HepG2 (cell line): ENCODE results near the gene PLSCR4. TPM values are rescaled to one million over a fixed set of nuclear protein-coding genes. Genes with fewer than 3 reads are reported as not detected.

Experiments used
- ATAC-seq: fragments of 200-7000 bp; cut with Tn5 transposase; 3 replicates; pipeline ENCODE4 v1.9.1; 2020; ENCODE audit warnings: mild to moderate bottlenecking, moderate library complexity
- BruUV-seq: library from RNA; stranded (reverse); fragments of 400-500 nt; replicated peaks from 2 replicates; lab custom pipeline; 2021; lab: Mats Ljungman, UMichigan
- CTCF ChIA-PET: fragments of 300-600 bp; formaldehyde crosslinking; extraction: SDS; loops from one replicate; lab custom pipeline; 2021; ENCODE audit warnings: low total read pairs, inconsistent platforms, low intra/inter-chr PET ratio; lab: Yijun Ruan, JAX
- POLR2A ChIA-PET: fragments of 350-600 bp; sonication (Branson Sonifier 250); formaldehyde crosslinking; loops from one replicate; lab custom pipeline; 2020; ENCODE audit warnings: antibody characterized with exemption, inconsistent platforms; lab: Yijun Ruan, JAX
- DNase-seq: peaks from one replicate; pipeline ENCODE4 v3.0.0-alpha.2; 2015; ENCODE audit warnings: low spot score
- FAIRE-seq: peaks from 3 replicates; lab custom pipeline; 2011; peaks lifted over from hg19 to GRCh38; lab: Jason Lieb, UNC
- H2AFZ ChIP-seq: one replicate; pipeline ENCODE4 v1.6.1; 2011; ENCODE audit warnings: low read length, inconsistent platforms
- H3K27ac ChIP-seq: fragments of 300-600 bp; 3 replicates; pipeline ENCODE4 v1.8.0; 2011; ENCODE audit warnings: mixed run types, mild to moderate bottlenecking, mixed read lengths, low read length, inconsistent platforms; ENCODE audit not compliant: insufficient read depth; ENCODE audit errors: extremely low read length
- H3K27me3 ChIP-seq, 2 experiments: fragments of 200-600 bp in 1 of 2; 2 replicates in 1 of 2; 3 replicates in 1 of 2; pipeline versions ENCODE4 v1.6.0 to v1.8.0; 2011; ENCODE audit warnings: low read length in 2 of 2, mild to moderate bottlenecking in 2 of 2, moderate library complexity in 2 of 2, inconsistent platforms in 1 of 2; ENCODE audit not compliant: insufficient read depth in 2 of 2, control insufficient read depth in 1 of 2
- H3K36me3 ChIP-seq, 2 experiments: fragments of 200-600 bp in 1 of 2; replicated peaks in 1 of 2; 2 replicates in 1 of 2; 3 replicates in 1 of 2; pipeline versions ENCODE4 v1.5.1 to v1.8.0; 2011; ENCODE audit warnings: low read length in 2 of 2, inconsistent platforms in 1 of 2; ENCODE audit not compliant: insufficient read depth in 2 of 2, control insufficient read depth in 1 of 2
- H3K4me1 ChIP-seq: 2 replicates; pipeline ENCODE4 v1.5.1; 2012; ENCODE audit warnings: low read length, inconsistent platforms; ENCODE audit not compliant: insufficient read depth
- H3K4me2 ChIP-seq: 2 replicates; pipeline ENCODE4 v1.6.0; 2011; ENCODE audit warnings: low read depth, low read length, inconsistent platforms
- H3K4me3 ChIP-seq, 3 experiments: fragments of 200-600 bp in 1 of 3; sonication (generic), shearing (Covaris generic) in 1 of 3; replicated peaks in 1 of 3; 2 replicates each; pipeline ENCODE4 v1.5.1; 2011 to 2016; ENCODE audit warnings: low read length in 3 of 3, inconsistent platforms in 2 of 3, low read depth in 2 of 3, mild to moderate bottlenecking in 2 of 3, control low read depth in 1 of 3, mixed read lengths in 1 of 3; ENCODE audit not compliant: insufficient read depth in 1 of 3
- H3K79me2 ChIP-seq: one replicate; pipeline ENCODE4 v1.6.1; 2011; ENCODE audit warnings: low read length, inconsistent platforms; ENCODE audit not compliant: insufficient read depth
- H3K9ac ChIP-seq: 2 replicates; pipeline ENCODE4 v1.6.0; 2011; ENCODE audit warnings: mild to moderate bottlenecking, low read depth, low read length, inconsistent platforms; ENCODE audit not compliant: insufficient read depth
- H3K9me3 ChIP-seq: 2 replicates; pipeline ENCODE4 v1.5.1; 2012; ENCODE audit warnings: mild to moderate bottlenecking, low read length
- H4K20me1 ChIP-seq: 2 replicates; pipeline ENCODE4 v1.6.0; 2011; ENCODE audit warnings: inconsistent platforms, mild to moderate bottlenecking, low read length, moderate library complexity; ENCODE audit not compliant: insufficient read depth
- AKAP8 ChIP-seq: sonication (generic); formaldehyde crosslinking; IDR thresholded peaks from 2 replicates; pipeline ENCODE4 v1.5.1; 2020; ENCODE audit warnings: mild to moderate bottlenecking, missing genetic modification reagents
- ELF3 ChIP-seq: IDR thresholded peaks from 2 replicates; pipeline ENCODE4 v1.6.1; 2016; ENCODE audit warnings: missing genetic modification reagents, missing compliant biosample characterization
- EP300 ChIP-seq, 3 experiments: sonication (generic) in 1 of 3; formaldehyde crosslinking in 1 of 3; IDR thresholded peaks; 2 replicates each; pipeline versions ENCODE4 v1.5.1 to v1.6.1; 2011 to 2020; ENCODE audit warnings: low read depth in 2 of 3, low read length in 2 of 3, borderline replicate concordance in 1 of 3, improper control_type of control experiment in 1 of 3, mild to moderate bottlenecking in 1 of 3, missing genetic modification reagents in 1 of 3, moderate library complexity in 1 of 3
- IKZF4 ChIP-seq: sonication (generic); formaldehyde crosslinking; IDR thresholded peaks from 2 replicates; pipeline ENCODE4 v1.5.1; 2020; ENCODE audit warnings: borderline replicate concordance, mild to moderate bottlenecking, low read depth, missing genetic modification reagents; ENCODE audit errors: not compliant biosample characterization
- IRX3 ChIP-seq: sonication (generic); formaldehyde crosslinking; IDR thresholded peaks from 2 replicates; pipeline ENCODE4 v1.8.1; 2023; ENCODE audit warnings: mild to moderate bottlenecking, low read depth, missing genetic modification reagents, borderline replicate concordance
- ZNF160 ChIP-seq: sonication (generic); formaldehyde crosslinking; IDR thresholded peaks from 2 replicates; pipeline ENCODE4 v1.8.0; 2022; ENCODE audit warnings: mild to moderate bottlenecking, inconsistent platforms, missing genetic modification reagents
- ZNF546 ChIP-seq: sonication (generic); formaldehyde crosslinking; conservative IDR thresholded peaks from 2 replicates; pipeline ENCODE4 v1.8.1; 2023; ENCODE audit warnings: mild to moderate bottlenecking, missing genetic modification reagents
- ZNF556 ChIP-seq: sonication (generic); formaldehyde crosslinking; IDR thresholded peaks from 2 replicates; pipeline ENCODE4 v1.4.0; 2020; ENCODE audit warnings: mild to moderate bottlenecking, missing genetic modification reagents, borderline replicate concordance
- ZNF570 ChIP-seq: sonication (generic); formaldehyde crosslinking; IDR thresholded peaks from 2 replicates; pipeline ENCODE4 v1.4.0; 2020; ENCODE audit warnings: mild to moderate bottlenecking, missing genetic modification reagents, borderline replicate concordance
- WGBS: methylation state at CpG from one replicate; pipeline ENCODE4 v1.1.6; 2017; ENCODE audit warnings: low lambda C conversion rate; 5-methylcytosine and 5-hydroxymethylcytosine counted together
- in situ Hi-C: cut with HindIII; loops from 2 replicates; pipeline ENCODE4 v1.10.0; 2017; ENCODE audit warnings: low pct_unique_long_range_greater_than_20kb; ENCODE audit not compliant: extremely low pct_ligation_motif_present
- intact Hi-C: fragments of 100-400 bp; cut with micrococcal nuclease; formaldehyde crosslinking; loops from one replicate; pipeline ENCODE4 v1.10.0; 2022; ENCODE audit not compliant: unreplicated experiment
- polyA plus RNA-seq, 8 experiments: library from polyadenylated mRNA; depleted of rRNA in 3 of 8; stranded (reverse) in 7 of 8; unstranded in 1 of 8; fragments of >200 nt; fragmentation: Illumina TruSeq in 4 of 8; extraction: Trizol in 4 of 8; gene quantifications; 2 replicates each; pipeline versions ENCODE4 v1.2.1 to v1.2.3, GENCODE V29; 2011 to 2016; ENCODE audit warnings: low read depth in 4 of 8, missing spikeins in 1 of 8, mixed read lengths in 1 of 8; ENCODE audit not compliant: insufficient read depth in 1 of 8
- total RNA-seq, 5 experiments: library from RNA; depleted of rRNA; stranded (reverse); fragments of >200 nt; fragmentation: Illumina TruSeq; extraction: Trizol; gene quantifications; 2 replicates each; pipeline ENCODE4 v1.2.3, GENCODE V29; 2016; ENCODE audit warnings: low read depth in 1 of 5
- TF ChIP-seq, protein P1 (sequence below): sonication (generic); formaldehyde crosslinking; IDR thresholded peaks from 2 replicates; pipeline ENCODE4 v1.4.0; 2020; ENCODE audit warnings: mild to moderate bottlenecking, low read depth, missing genetic modification reagents
- TF ChIP-seq, protein P2 (sequence below): sonication (generic); formaldehyde crosslinking; IDR thresholded peaks from 2 replicates; pipeline ENCODE4 v1.5.1; 2020; ENCODE audit warnings: mild to moderate bottlenecking, missing genetic modification reagents, moderate library complexity

The PLSCR4 gene
- total and polyA plus RNA-seq, 2 of the 13 experiments (the other 11 are each of a cell fraction or from before 2014, with no cell fraction given): 1.5 to 59.0 TPM

DNA sequence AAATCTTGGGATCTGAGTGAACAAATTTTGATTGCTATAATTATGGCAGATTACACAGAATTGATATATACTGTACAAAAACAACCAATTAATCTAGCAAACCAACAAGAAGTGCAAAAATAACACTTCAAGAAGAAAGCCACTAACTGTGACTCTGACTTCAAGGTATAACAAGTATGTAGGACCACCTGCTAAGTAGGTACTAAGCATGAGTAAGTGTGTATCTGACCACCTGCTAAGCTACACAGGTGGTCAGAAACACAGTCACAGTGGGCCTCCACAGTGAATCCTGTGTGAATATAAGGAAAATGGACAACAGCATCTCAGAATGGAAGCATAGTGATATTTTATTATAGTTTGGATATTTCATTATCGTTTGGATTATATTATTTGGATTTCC lies 14.8 kb upstream of the PLSCR4 start:
- TF ChIP-seq IRX3 (no peak), ELF3 (CRISPR knock-in tag) (no peak), ZNF556 (no peak)
- TF ChIP-seq, protein P1, sequence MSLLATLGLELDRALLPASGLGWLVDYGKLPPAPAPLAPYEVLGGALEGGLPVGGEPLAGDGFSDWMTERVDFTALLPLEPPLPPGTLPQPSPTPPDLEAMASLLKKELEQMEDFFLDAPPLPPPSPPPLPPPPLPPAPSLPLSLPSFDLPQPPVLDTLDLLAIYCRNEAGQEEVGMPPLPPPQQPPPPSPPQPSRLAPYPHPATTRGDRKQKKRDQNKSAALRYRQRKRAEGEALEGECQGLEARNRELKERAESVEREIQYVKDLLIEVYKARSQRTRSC: no peak
- Histone ChIP-seq H3K4me1 (no peaks in the 10 kb centered on the region), H3K9me3 (no peaks in the 10 kb centered on the region), H3K27me3 (no peaks in the 10 kb centered on the region), H4K20me1 (no peaks in the 10 kb centered on the region; the same call in 1 of the 2 replicates), H3K4me2 (no peak overlapping the region), H3K9ac (no peak overlapping the region), H3K36me3 (no peaks in the 10 kb centered on the region), H3K27ac (no peak overlapping the region), H3K79me2 (no peaks in the 10 kb centered on the region), H2AFZ (no peak overlapping the region), H3K4me3 (no peak overlapping the region)
- no peak for DNase-seq
- no peak for FAIRE-seq
- no peak for ATAC-seq
- ChIA-PET CTCF (no interaction called here), POLR2A (no interaction called here)
- BruUV-seq: no TSS peak
- in situ Hi-C loops: no loop called here
- intact Hi-C loops: no loop called here
- 0% methylated on average over 1 of the region's 1 CpG for WGBS

DNA sequence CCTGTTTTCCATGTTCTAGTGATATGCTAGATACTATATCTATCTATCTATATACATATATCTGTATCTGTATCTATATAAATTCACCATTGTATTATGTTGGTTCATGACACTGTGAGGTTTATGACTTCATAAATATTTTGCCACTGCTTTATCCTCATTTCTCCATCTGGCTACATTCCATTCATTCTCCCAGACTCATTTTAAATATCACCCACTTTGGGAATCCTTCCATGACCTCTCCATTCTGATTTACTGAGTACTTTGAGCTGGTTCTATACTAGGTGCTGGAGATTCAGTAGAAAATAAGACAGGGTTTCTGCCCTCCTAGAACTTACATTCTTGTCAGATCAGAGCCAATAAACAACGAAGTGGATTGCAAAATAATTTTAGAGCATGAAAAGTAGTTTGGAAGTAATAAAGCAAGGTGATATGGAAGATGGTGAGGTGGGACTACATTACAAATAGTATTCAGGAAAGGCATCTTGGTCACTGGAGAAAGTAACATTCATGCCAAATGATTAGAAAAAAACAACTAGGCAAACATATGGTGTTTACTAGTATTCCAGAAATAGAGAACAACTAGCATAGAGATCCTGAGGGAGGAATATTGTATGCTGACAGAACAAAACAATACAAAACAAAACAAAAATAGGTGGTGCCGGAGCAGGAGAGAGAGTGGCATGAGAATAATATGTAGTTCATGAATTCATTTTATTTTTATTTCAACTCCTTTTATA lies 11.6 kb upstream of the PLSCR4 start:
- Histone ChIP-seq H2AFZ (no peak overlapping the region), H3K4me1 (no peaks in the 10 kb centered on the region), H3K4me2 (no peak overlapping the region), H4K20me1 (no peaks in the 10 kb centered on the region; the same call in 1 of the 2 replicates), H3K9ac (no peak overlapping the region), H3K4me3 (no peak overlapping the region), H3K36me3 (no peaks in the 10 kb centered on the region), H3K27ac (no peak overlapping the region), H3K9me3 (no peaks in the 10 kb centered on the region), H3K79me2 (no peaks in the 10 kb centered on the region), H3K27me3 (no peaks in the 10 kb centered on the region; a peak in 1 of 5 replicates)
- in situ Hi-C loops (no loop called here), intact Hi-C loops (no loop called here)
- no TSS peak for BruUV-seq
- FAIRE-seq: no peak
- CTCF ChIA-PET: no interaction called here
- no peak for ATAC-seq
- WGBS: 17% methylated on average over 2 of the region's 2 CpGs
- POLR2A ChIA-PET: no interaction called here
- no peak for DNase-seq
- TF ChIP-seq EP300 (IDR thresholded peaks at IDR 0.05; ENCODE audit: low read depth in 2 of 2, low read length in 2 of 2): no peak
- no peak for TF ChIP-seq EP300 (CRISPR knock-in tag; IDR thresholded peaks at IDR 0.05; ENCODE audit: borderline replicate concordance)
- TF ChIP-seq, protein P2, sequence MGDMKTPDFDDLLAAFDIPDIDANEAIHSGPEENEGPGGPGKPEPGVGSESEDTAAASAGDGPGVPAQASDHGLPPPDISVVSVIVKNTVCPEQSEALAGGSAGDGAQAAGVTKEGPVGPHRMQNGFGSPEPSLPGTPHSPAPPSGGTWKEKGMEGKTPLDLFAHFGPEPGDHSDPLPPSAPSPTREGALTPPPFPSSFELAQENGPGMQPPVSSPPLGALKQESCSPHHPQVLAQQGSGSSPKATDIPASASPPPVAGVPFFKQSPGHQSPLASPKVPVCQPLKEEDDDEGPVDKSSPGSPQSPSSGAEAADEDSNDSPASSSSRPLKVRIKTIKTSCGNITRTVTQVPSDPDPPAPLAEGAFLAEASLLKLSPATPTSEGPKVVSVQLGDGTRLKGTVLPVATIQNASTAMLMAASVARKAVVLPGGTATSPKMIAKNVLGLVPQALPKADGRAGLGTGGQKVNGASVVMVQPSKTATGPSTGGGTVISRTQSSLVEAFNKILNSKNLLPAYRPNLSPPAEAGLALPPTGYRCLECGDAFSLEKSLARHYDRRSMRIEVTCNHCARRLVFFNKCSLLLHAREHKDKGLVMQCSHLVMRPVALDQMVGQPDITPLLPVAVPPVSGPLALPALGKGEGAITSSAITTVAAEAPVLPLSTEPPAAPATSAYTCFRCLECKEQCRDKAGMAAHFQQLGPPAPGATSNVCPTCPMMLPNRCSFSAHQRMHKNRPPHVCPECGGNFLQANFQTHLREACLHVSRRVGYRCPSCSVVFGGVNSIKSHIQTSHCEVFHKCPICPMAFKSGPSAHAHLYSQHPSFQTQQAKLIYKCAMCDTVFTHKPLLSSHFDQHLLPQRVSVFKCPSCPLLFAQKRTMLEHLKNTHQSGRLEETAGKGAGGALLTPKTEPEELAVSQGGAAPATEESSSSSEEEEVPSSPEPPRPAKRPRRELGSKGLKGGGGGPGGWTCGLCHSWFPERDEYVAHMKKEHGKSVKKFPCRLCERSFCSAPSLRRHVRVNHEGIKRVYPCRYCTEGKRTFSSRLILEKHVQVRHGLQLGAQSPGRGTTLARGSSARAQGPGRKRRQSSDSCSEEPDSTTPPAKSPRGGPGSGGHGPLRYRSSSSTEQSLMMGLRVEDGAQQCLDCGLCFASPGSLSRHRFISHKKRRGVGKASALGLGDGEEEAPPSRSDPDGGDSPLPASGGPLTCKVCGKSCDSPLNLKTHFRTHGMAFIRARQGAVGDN (CRISPR knock-in tag): no peak
- no peak for TF ChIP-seq AKAP8
- TF ChIP-seq IKZF4 (CRISPR knock-in tag): no peak
- no peak for TF ChIP-seq ZNF570 (CRISPR knock-in tag)
- TF ChIP-seq ZNF160 (CRISPR knock-in tag): no peak
- no peak for TF ChIP-seq ZNF546 (CRISPR knock-in tag)
